OCI-LY7 (cell line): ENCODE data around the gene SETD4. TPM values are rescaled to one million over a fixed set of nuclear protein-coding genes. Genes with fewer than 3 reads are reported as not detected.
"Not testable (repeated sequence)": the region's sequence is repeated elsewhere in the genome, so short reads cannot be mapped to it uniquely, and the experiment has no call there.

Experiments used
- BruUV-seq: library from RNA; stranded (reverse); fragments of 400-500 nt; replicated peaks from 2 replicates; lab custom pipeline; 2021; lab: Mats Ljungman, UMichigan
- CTCF ChIA-PET: fragments of 300-600 bp; sonication (Branson Sonifier 250); formaldehyde crosslinking; loops from one replicate; lab custom pipeline; 2022; ENCODE audit warnings: antibody characterized with exemption; ENCODE audit not compliant: unreplicated experiment; lab: Charles Lee
- POLR2A ChIA-PET: fragments of 300-600 bp; sonication (Branson Sonifier 250); formaldehyde crosslinking; loops from one replicate; lab custom pipeline; 2022; ENCODE audit warnings: antibody characterized with exemption; lab: Charles Lee
- DNase-seq: peaks from one replicate; pipeline ENCODE4 v3.0.0-alpha.2; 2015; ENCODE audit warnings: low spot score
- H2AFZ ChIP-seq: fragments of 200-600 bp; sonication (generic), shearing (Covaris generic); 2 replicates; pipeline ENCODE4 v1.6.1; 2014; ENCODE audit warnings: mild to moderate bottlenecking, antibody characterized with exemption, low read length, moderate library complexity
- H3K27ac ChIP-seq: fragments of 200-600 bp; sonication (generic); 2 replicates; pipeline ENCODE4 v1.5.1; 2014; ENCODE audit warnings: mixed run types, low read depth, mild to moderate bottlenecking, moderate library complexity, low read length, inconsistent platforms; ENCODE audit not compliant: poor library complexity, severe bottlenecking
- H3K36me3 ChIP-seq: fragments of 200-600 bp; sonication (generic); 2 replicates; pipeline ENCODE4 v1.6.1; 2014; ENCODE audit warnings: mild to moderate bottlenecking, antibody characterized with exemption, low read length, moderate library complexity, mixed read lengths; ENCODE audit not compliant: insufficient read depth
- H3K4me1 ChIP-seq: fragments of 200-600 bp; sonication (generic); 2 replicates; pipeline ENCODE4 v1.5.1; 2014; ENCODE audit warnings: mild to moderate bottlenecking, low read length; ENCODE audit not compliant: insufficient read depth, poor library complexity, severe bottlenecking
- H3K4me2 ChIP-seq: fragments of 200-600 bp; sonication (generic); 2 replicates; pipeline ENCODE4 v1.6.1; 2014; ENCODE audit warnings: mild to moderate bottlenecking, low read length
- H3K4me3 ChIP-seq: fragments of 200-600 bp; sonication (generic); 2 replicates; pipeline ENCODE4 v1.5.1; 2014; ENCODE audit warnings: mild to moderate bottlenecking, low read depth, low read length; ENCODE audit not compliant: poor library complexity, severe bottlenecking
- H3K79me2 ChIP-seq: fragments of 200-600 bp; sonication (generic); 2 replicates; pipeline ENCODE4 v1.6.1; 2016; ENCODE audit warnings: low read depth, mild to moderate bottlenecking, low read length, moderate library complexity, mixed read lengths; ENCODE audit not compliant: insufficient read depth
- H3K9me2 ChIP-seq: fragments of 200-600 bp; sonication (generic); 2 replicates; pipeline ENCODE4 v1.6.1; 2016; ENCODE audit warnings: mild to moderate bottlenecking, low read length, mixed read lengths; ENCODE audit not compliant: insufficient read depth
- H3K9me3 ChIP-seq: fragments of 200-600 bp; sonication (generic); 2 replicates; pipeline ENCODE4 v1.6.1; 2014; ENCODE audit warnings: mild to moderate bottlenecking, mixed run types, low read length, mixed read lengths
- H4K20me1 ChIP-seq: fragments of 200-600 bp; sonication (generic); 2 replicates; pipeline ENCODE4 v1.6.1; 2014; ENCODE audit warnings: mild to moderate bottlenecking, antibody characterized with exemption, low read length, moderate library complexity, mixed read lengths; ENCODE audit not compliant: insufficient read depth
- CTCF ChIP-seq: fragments of 200-600 bp; sonication (generic); conservative IDR thresholded peaks from 2 replicates; pipeline ENCODE4 v1.5.1; 2014; ENCODE audit warnings: mild to moderate bottlenecking, antibody characterized with exemption, low read length, moderate library complexity, mixed read lengths
- EZH2phosphoT487 ChIP-seq: fragments of 200-600 bp; sonication (generic); IDR thresholded peaks from 2 replicates; pipeline ENCODE4 v1.6.1; 2018; ENCODE audit warnings: low read depth, borderline replicate concordance, mild to moderate bottlenecking, mixed run types, antibody characterized with exemption, low read length, moderate library complexity, mixed read lengths
- intact Hi-C: fragments of 100-400 bp; cut with micrococcal nuclease; formaldehyde crosslinking; loops from one replicate; pipeline ENCODE4 v1.10.0; 2022; ENCODE audit not compliant: unreplicated experiment
- total RNA-seq, 2 experiments: library from RNA; depleted of rRNA in 1 of 2; stranded (reverse); fragments of >200 nt in 1 of 2; shearing (Covaris generic) in 1 of 2; gene quantifications; 2 replicates each; pipeline ENCODE4 v1.2.3, GENCODE V29; 2014 to 2022

The SETD4 gene
- total RNA-seq, 2 experiments from 2014 or later, result 19.1 to 28.1 TPM

GRCh38 chr21:36075171-36075570 is 14.8 kb upstream of the SETD4 start:
- no TSS peak for BruUV-seq

GRCh38 chr21:36073911-36074310 is 13.6 kb upstream of the SETD4 start:
- H2AFZ ChIP-seq, H3K36me3 ChIP-seq, H3K27ac ChIP-seq, intact Hi-C loops, H3K9me2 ChIP-seq, DNase-seq, BruUV-seq, POLR2A ChIA-PET, CTCF ChIA-PET, H3K4me3 ChIP-seq, H3K79me2 ChIP-seq, H4K20me1 ChIP-seq, H3K4me2 ChIP-seq, H3K9me3 ChIP-seq: not testable (repeated sequence)
- H3K4me1 ChIP-seq, result peaks cover 20% of the 10 kb centered on the region

More at GRCh38 chr21:36075171-36075570, 14.8 kb upstream of the SETD4 start:
- H3K36me3 ChIP-seq, result no peaks in the 10 kb centered on the region
- H3K9me3 ChIP-seq, result no peaks in the 10 kb centered on the region
- no peak overlapping the region for H3K27ac ChIP-seq
- intact Hi-C loops, result no loop called here
- H3K4me1 ChIP-seq, result peaks cover 17% of the 10 kb centered on the region
- no peak overlapping the region for H3K4me2 ChIP-seq
- no peak overlapping the region for H2AFZ ChIP-seq
- no peak for TF ChIP-seq EZH2phosphoT487
- no peak for TF ChIP-seq CTCF
- H4K20me1 ChIP-seq, result no peaks in the 10 kb centered on the region
- no peak overlapping the region for H3K4me3 ChIP-seq
- POLR2A ChIA-PET, result interaction anchor here (0.6 kb wide), 1 partner anchor 282 kb away, joined by 3 read pairs; no protein-coding TSS in a partner anchor
- CTCF ChIA-PET, result no interaction called here
- no peaks in the 10 kb centered on the region for H3K79me2 ChIP-seq
- no peak for DNase-seq
- H3K9me2 ChIP-seq, result no peaks in the 10 kb centered on the region

- no peak for DNase-seq
- Histone ChIP-seq H2AFZ (no peak overlapping the region), H4K20me1 (no peaks in the 10 kb centered on the region), H3K27ac (no peak overlapping the region), H3K4me1 (peaks cover 18% of the 10 kb centered on the region), H3K79me2 (no peaks in the 10 kb centered on the region), H3K9me2 (no peaks in the 10 kb centered on the region), H3K36me3 (peaks cover 5% of the 10 kb centered on the region; the same call in 1 of the 2 replicates), H3K4me2 (no peak overlapping the region), H3K4me3 (no peak overlapping the region), H3K9me3 (peaks cover 12% of the 10 kb centered on the region)
- BruUV-seq, result no TSS peak
- TF ChIP-seq CTCF (no peak), EZH2phosphoT487 (no peak)
- ChIA-PET POLR2A (interaction anchor here (0.7 kb wide), 1 partner anchor 695 kb away, joined by 3 read pairs; no protein-coding TSS in a partner anchor), CTCF (no interaction called here)
- intact Hi-C loops, result no loop called here
These were observed 12.9 kb upstream of the SETD4 start for GRCh38 chr21:36073181-36073580.
